Erythroblast (primary cell): ENCODE data around the gene OR5B2.

ENCODE experiments used
- GATA1 ChIP-seq: IDR thresholded peaks from 2 replicates; pipeline ENCODE4 v1.6.1; 2011; ENCODE audit warnings: low read depth, mild to moderate bottlenecking, control low read depth, low read length, moderate library complexity
- POLR2A ChIP-seq: IDR thresholded peaks from 2 replicates; pipeline ENCODE4 v1.6.1; 2011; ENCODE audit warnings: mild to moderate bottlenecking, low read length

- TF ChIP-seq POLR2A = no peak
- no peak for TF ChIP-seq GATA1
Observed at GRCh38 chr11:58444300-58444699, 16.4 kb upstream of the OR5B2 start.
